ENCODE data around the gene ELANE. TPM values are rescaled to one million over a fixed set of nuclear protein-coding genes. Genes with fewer than 3 reads are reported as not detected.
A peak's percentile ranks its signal among the peaks of the same experiment; 100 is the strongest.

The ELANE gene
- total RNA-seq, 2 experiments from 2014 or later, result not detected

GRCh38 chr19:803099-803561 lies 49.0 kb upstream of the ELANE start:
- no peak overlapping the region for H3K4me3 ChIP-seq (ENCODE audit: low read depth, low read length, poor library complexity, severe bottlenecking)
- H3K4me1 ChIP-seq (ENCODE audit: insufficient read depth, low read length, poor library complexity, severe bottlenecking), result peaks cover 19% of the 10 kb centered on the region
- no TSS peak for BruUV-seq (replicated peaks)
- H3K9me3 ChIP-seq (ENCODE audit: low read length), result no peaks in the 10 kb centered on the region
- H3K27ac ChIP-seq (ENCODE audit: low read depth, low read length, poor library complexity, severe bottlenecking), result no peak overlapping the region
- TF ChIP-seq EZH2phosphoT487 (IDR thresholded peaks at IDR 0.05; ENCODE audit: borderline replicate concordance, low read depth, low read length), result no peak
- TF ChIP-seq, protein P1, sequence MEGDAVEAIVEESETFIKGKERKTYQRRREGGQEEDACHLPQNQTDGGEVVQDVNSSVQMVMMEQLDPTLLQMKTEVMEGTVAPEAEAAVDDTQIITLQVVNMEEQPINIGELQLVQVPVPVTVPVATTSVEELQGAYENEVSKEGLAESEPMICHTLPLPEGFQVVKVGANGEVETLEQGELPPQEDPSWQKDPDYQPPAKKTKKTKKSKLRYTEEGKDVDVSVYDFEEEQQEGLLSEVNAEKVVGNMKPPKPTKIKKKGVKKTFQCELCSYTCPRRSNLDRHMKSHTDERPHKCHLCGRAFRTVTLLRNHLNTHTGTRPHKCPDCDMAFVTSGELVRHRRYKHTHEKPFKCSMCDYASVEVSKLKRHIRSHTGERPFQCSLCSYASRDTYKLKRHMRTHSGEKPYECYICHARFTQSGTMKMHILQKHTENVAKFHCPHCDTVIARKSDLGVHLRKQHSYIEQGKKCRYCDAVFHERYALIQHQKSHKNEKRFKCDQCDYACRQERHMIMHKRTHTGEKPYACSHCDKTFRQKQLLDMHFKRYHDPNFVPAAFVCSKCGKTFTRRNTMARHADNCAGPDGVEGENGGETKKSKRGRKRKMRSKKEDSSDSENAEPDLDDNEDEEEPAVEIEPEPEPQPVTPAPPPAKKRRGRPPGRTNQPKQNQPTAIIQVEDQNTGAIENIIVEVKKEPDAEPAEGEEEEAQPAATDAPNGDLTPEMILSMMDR (conservative IDR thresholded peaks at IDR 0.05; ENCODE audit: low read length), result no peak
- peaks cover 100% of the 10 kb centered on the region for H3K36me3 ChIP-seq (ENCODE audit: insufficient read depth, low read length)
- ChIA-PET CTCF (ENCODE audit: unreplicated experiment) (no interaction called here), POLR2A (no interaction called here)
- H3K9me2 ChIP-seq (ENCODE audit: insufficient read depth, low read length), result no peaks in the 10 kb centered on the region
- no peak for DNase-seq (ENCODE audit: low spot score)
- intact Hi-C loops (cut with micrococcal nuclease; ENCODE audit: unreplicated experiment), result no loop called here
- no peak overlapping the region for H3K4me2 ChIP-seq (ENCODE audit: low read length)
- H3K79me2 ChIP-seq (ENCODE audit: insufficient read depth, low read depth, low read length), result peaks cover 57% of the 10 kb centered on the region
- no peak overlapping the region for H2AFZ ChIP-seq (ENCODE audit: low read length)
- peaks cover 46% of the 10 kb centered on the region for H4K20me1 ChIP-seq (ENCODE audit: insufficient read depth, low read length)

DNA sequence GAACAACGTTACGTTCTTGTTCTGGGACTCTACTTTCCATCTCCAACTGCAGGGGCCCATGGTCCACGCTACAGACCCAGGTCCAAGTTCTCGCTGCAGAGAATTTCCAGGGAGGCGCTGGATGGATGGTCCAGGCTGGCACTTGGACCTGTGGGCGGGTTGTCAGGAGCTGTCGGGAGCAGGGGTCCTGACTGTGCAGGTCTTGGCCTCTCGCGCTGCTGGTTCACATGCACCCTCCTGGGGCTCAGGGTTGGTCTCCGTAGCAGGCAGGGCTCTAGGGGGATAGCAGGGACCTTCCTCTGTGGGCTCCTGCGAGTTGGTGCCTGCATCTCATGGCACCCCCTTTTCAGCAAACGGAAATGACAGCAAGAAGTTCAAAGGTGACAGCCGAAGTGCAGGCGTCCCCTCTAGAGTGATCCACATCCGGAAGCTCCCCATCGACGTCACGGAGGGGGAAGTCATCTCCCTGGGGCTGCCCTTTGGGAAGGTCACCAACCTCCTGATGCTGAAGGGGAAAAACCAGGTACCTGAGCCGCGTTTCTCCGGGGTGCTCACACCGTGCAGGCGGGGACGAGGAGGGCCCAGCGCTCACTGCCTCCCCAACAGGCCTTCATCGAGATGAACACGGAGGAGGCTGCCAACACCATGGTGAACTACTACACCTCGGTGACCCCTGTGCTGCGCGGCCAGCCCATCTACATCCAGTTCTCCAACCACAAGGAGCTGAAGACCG lies 48.3 kb upstream of the ELANE start:
- ChIA-PET CTCF (ENCODE audit: unreplicated experiment) (no interaction called here), POLR2A (no interaction called here)
- no peak overlapping the region for H3K27ac ChIP-seq (ENCODE audit: low read depth, low read length, poor library complexity, severe bottlenecking)
- no peak overlapping the region for H2AFZ ChIP-seq (ENCODE audit: low read length)
- no peak for DNase-seq (ENCODE audit: low spot score)
- no TSS peak for BruUV-seq (replicated peaks)
- H3K9me2 ChIP-seq (ENCODE audit: insufficient read depth, low read length), result no peaks in the 10 kb centered on the region
- H3K9me3 ChIP-seq (ENCODE audit: low read length), result no peaks in the 10 kb centered on the region
- no peak overlapping the region for H3K4me3 ChIP-seq (ENCODE audit: low read depth, low read length, poor library complexity, severe bottlenecking)
- TF ChIP-seq, protein P1 (conservative IDR thresholded peaks at IDR 0.05; ENCODE audit: low read length), result no peak
- no peak for TF ChIP-seq EZH2phosphoT487 (IDR thresholded peaks at IDR 0.05; ENCODE audit: borderline replicate concordance, low read depth, low read length)
- H4K20me1 ChIP-seq (ENCODE audit: insufficient read depth, low read length), result peaks cover 39% of the 10 kb centered on the region
- H3K36me3 ChIP-seq (ENCODE audit: insufficient read depth, low read length), result peaks cover 100% of the 10 kb centered on the region
- H3K4me1 ChIP-seq (ENCODE audit: insufficient read depth, low read length, poor library complexity, severe bottlenecking), result peaks cover 19% of the 10 kb centered on the region
- H3K4me2 ChIP-seq (ENCODE audit: low read length), result no peak overlapping the region
- intact Hi-C loops (cut with micrococcal nuclease; ENCODE audit: unreplicated experiment), result no loop called here
- peaks cover 50% of the 10 kb centered on the region for H3K79me2 ChIP-seq (ENCODE audit: insufficient read depth, low read depth, low read length)

DNA sequence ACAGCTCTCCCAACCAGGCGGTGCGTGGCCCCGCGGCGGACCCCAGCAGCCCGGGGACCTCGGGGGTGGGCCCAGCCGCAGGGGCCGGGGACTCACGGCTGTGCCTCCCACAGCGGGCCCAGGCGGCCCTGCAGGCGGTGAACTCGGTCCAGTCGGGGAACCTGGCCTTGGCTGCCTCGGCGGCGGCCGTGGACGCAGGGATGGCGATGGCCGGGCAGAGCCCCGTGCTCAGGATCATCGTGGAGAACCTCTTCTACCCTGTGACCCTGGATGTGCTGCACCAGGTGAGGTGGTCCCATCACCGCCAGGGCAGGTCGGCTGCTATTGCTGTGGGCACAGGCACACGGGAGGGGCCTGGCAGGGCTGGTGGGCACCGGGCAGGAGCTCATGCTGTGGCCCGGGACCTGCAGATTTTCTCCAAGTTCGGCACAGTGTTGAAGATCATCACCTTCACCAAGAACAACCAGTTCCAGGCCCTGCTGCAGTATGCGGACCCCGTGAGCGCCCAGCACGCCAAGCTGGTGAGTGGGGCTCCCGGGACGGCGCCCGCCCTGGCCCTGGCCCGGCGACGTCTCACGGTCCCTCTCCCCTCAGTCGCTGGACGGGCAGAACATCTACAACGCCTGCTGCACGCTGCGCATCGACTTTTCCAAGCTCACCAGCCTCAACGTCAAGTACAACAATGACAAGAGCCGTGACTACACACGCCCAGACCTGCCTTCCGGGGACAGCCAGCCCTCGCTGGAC lies 47.5 kb upstream of the ELANE start:
- DNase-seq (ENCODE audit: low spot score), result no peak
- H3K36me3 ChIP-seq (ENCODE audit: insufficient read depth, low read length), result peaks cover 99% of the 10 kb centered on the region
- TSS peak; percentile 6 for BruUV-seq (replicated peaks)
- no peak overlapping the region for H2AFZ ChIP-seq (ENCODE audit: low read length)
- H3K4me3 ChIP-seq (ENCODE audit: low read depth, low read length, poor library complexity, severe bottlenecking), result no peak overlapping the region
- H3K79me2 ChIP-seq (ENCODE audit: insufficient read depth, low read depth, low read length), result peaks cover 43% of the 10 kb centered on the region
- CTCF ChIA-PET (ENCODE audit: unreplicated experiment), result no interaction called here
- intact Hi-C loops (cut with micrococcal nuclease; ENCODE audit: unreplicated experiment), result no loop called here
- POLR2A ChIA-PET, result no interaction called here
- no peaks in the 10 kb centered on the region for H3K9me3 ChIP-seq (ENCODE audit: low read length)
- H3K9me2 ChIP-seq (ENCODE audit: insufficient read depth, low read length), result no peaks in the 10 kb centered on the region
- no peak overlapping the region for H3K4me2 ChIP-seq (ENCODE audit: low read length)
- peaks cover 12% of the 10 kb centered on the region for H3K4me1 ChIP-seq (ENCODE audit: insufficient read depth, low read length, poor library complexity, severe bottlenecking)
- peaks cover 31% of the 10 kb centered on the region for H4K20me1 ChIP-seq (ENCODE audit: insufficient read depth, low read length)
- no peak overlapping the region for H3K27ac ChIP-seq (ENCODE audit: low read depth, low read length, poor library complexity, severe bottlenecking)
- TF ChIP-seq, protein P1 (conservative IDR thresholded peaks at IDR 0.05; ENCODE audit: low read length), result no peak
- TF ChIP-seq EZH2phosphoT487 (IDR thresholded peaks at IDR 0.05; ENCODE audit: borderline replicate concordance, low read depth, low read length), result no peak

Measured in OCI-LY7 (cell line).